Calu3 (cell line): ENCODE measurements around the gene ZFP69. TPM values are rescaled to one million over a fixed set of nuclear protein-coding genes. Genes with fewer than 3 reads are reported as not detected.

Source experiments
- BruUV-seq: library from RNA; stranded (reverse); fragments of 400-500 nt; replicated peaks from 2 replicates; lab custom pipeline; 2021; lab: Mats Ljungman, UMichigan
- CTCF ChIA-PET: fragments of 300-600 bp; sonication (Branson Sonifier 250); formaldehyde crosslinking; loops from one replicate; lab custom pipeline; 2022; ENCODE audit warnings: antibody characterized with exemption; lab: Charles Lee
- DNase-seq: peaks from one replicate; pipeline ENCODE4 v3.0.0; 2022
- H3K27ac Mint-ChIP-seq: one replicate; pipeline ENCODE4 v1.8.0; 2022; ENCODE audit warnings: mixed read lengths; ENCODE audit not compliant: unreplicated experiment
- H3K27me3 Mint-ChIP-seq: one replicate; pipeline ENCODE4 v1.8.0; 2022; ENCODE audit warnings: mixed read lengths; ENCODE audit not compliant: unreplicated experiment
- H3K36me3 Mint-ChIP-seq: one replicate; pipeline ENCODE4 v1.8.0; 2022; ENCODE audit warnings: mild to moderate bottlenecking, moderate library complexity, mixed read lengths; ENCODE audit not compliant: insufficient read depth, unreplicated experiment
- H3K4me1 Mint-ChIP-seq: one replicate; pipeline ENCODE4 v1.8.0; 2022; ENCODE audit warnings: mild to moderate bottlenecking, low read depth, mixed read lengths; ENCODE audit not compliant: unreplicated experiment
- H3K4me3 Mint-ChIP-seq: one replicate; pipeline ENCODE4 v1.8.0; 2022; ENCODE audit warnings: mild to moderate bottlenecking, low read depth, moderate library complexity, mixed read lengths; ENCODE audit not compliant: unreplicated experiment
- H3K9me3 Mint-ChIP-seq: one replicate; pipeline ENCODE4 v1.8.0; 2022; ENCODE audit warnings: low read depth, mixed read lengths; ENCODE audit not compliant: unreplicated experiment
- CTCF ChIP-seq: fragments of 200-600 bp; IDR thresholded peaks from one replicate; pipeline ENCODE4 v1.8.0; 2022; ENCODE audit warnings: antibody characterized with exemption; ENCODE audit not compliant: unreplicated experiment
- intact Hi-C: fragments of 100-400 bp; cut with micrococcal nuclease; formaldehyde crosslinking; loops from one replicate; pipeline ENCODE4 v1.10.0; 2022; ENCODE audit not compliant: unreplicated experiment
- total RNA-seq: library from RNA; stranded (reverse); gene quantifications from 2 replicates; pipeline ENCODE4 v1.2.3, GENCODE V29; 2022

Gene ZFP69
- total RNA-seq, 1 experiment from 2014 or later = 2.9 TPM

- Mint-ChIP-seq H3K36me3 (peaks cover 18% of the 10 kb centered on the region), H3K27ac (peak within 1 kb of the TSS; percentile 61), H3K4me1 (peaks cover 9% of the 10 kb centered on the region), H3K27me3 (no peaks in the 10 kb centered on the region), H3K9me3 (peaks cover 22% of the 10 kb centered on the region), H3K4me3 (peak within 1 kb of the TSS; percentile 86)
- CTCF ChIA-PET = interaction anchor here (0.5 to 1.4 kb wide), 2 partner anchors 23 to 621 kb away, joined by 3 read pairs; partner anchors contain the start of gene ZNF684
- intact Hi-C loops = loop anchor here (5.0 kb wide), 1 partner anchor 51 kb away; no protein-coding TSS in a partner anchor
- no peak for TF ChIP-seq CTCF
- BruUV-seq = no TSS peak
- peak; percentile 78 for DNase-seq
Observed at GRCh38 chr1:40508375-40509341, 31.6 kb downstream of the ZFP69 start, which contains the start of gene EXO5. Gene EXO5 (plus strand): TSS chr1:40508767. CDS start chr1:40514545, 5,778 bp downstream.

- no peaks in the 10 kb centered on the region for H3K4me1 Mint-ChIP-seq
- H3K36me3 Mint-ChIP-seq = peaks cover 6% of the 10 kb centered on the region
- DNase-seq = no peak
- H3K27me3 Mint-ChIP-seq = no peaks in the 10 kb centered on the region
- no peak overlapping the region for H3K4me3 Mint-ChIP-seq
- intact Hi-C loops = no loop called here
- no TSS peak for BruUV-seq
- TF ChIP-seq CTCF = no peak
- CTCF ChIA-PET = no interaction called here
- no peak overlapping the region for H3K27ac Mint-ChIP-seq
- peaks cover 15% of the 10 kb centered on the region for H3K9me3 Mint-ChIP-seq
Observed at GRCh38 chr1:40519517-40519916, 42.4 kb downstream of the ZFP69 start.

GRCh38 chr1:40530735-40531380 is 53.8 kb downstream of the ZFP69 start:
- Mint-ChIP-seq H3K36me3 (peaks cover 13% of the 10 kb centered on the region), H3K9me3 (peaks cover 3% of the 10 kb centered on the region), H3K27ac (peak overlapping the region; percentile 89), H3K4me1 (peaks cover 22% of the 10 kb centered on the region), H3K27me3 (no peaks in the 10 kb centered on the region), H3K4me3 (peak overlapping the region; percentile 81)
- TF ChIP-seq CTCF = no peak
- BruUV-seq = TSS peak; percentile 96
- intact Hi-C loops = loop anchor here (10.0 kb wide), 1 partner anchor 454 kb away; no protein-coding TSS in a partner anchor
- DNase-seq = no peak
- CTCF ChIA-PET = interaction anchor here (1.5 kb wide), 1 partner anchor 22 kb away, joined by 3 read pairs; the partner anchor contains the start of gene EXO5

- peak within 1 kb of the TSS; percentile 89 for H3K27ac Mint-ChIP-seq
- no peaks in the 10 kb centered on the region for H3K9me3 Mint-ChIP-seq
- H3K4me3 Mint-ChIP-seq = peak within 1 kb of the TSS; percentile 81
- BruUV-seq = no TSS peak
- CTCF ChIA-PET = interaction anchor here (0.6 to 1.5 kb wide), 4 partner anchors 23 to 698 kb away, joined by 3 to 4 read pairs (median 4); partner anchors contain the start of gene EXO5
- no peaks in the 10 kb centered on the region for H3K27me3 Mint-ChIP-seq
- peaks cover 22% of the 10 kb centered on the region for H3K4me1 Mint-ChIP-seq
- H3K36me3 Mint-ChIP-seq = peaks cover 13% of the 10 kb centered on the region
- peak; percentile 84 for DNase-seq
- TF ChIP-seq CTCF = no peak
- intact Hi-C loops = loop anchor here (10.0 kb wide), 1 partner anchor 453 kb away; no protein-coding TSS in a partner anchor
Observed at GRCh38 chr1:40531381-40532061, 54.4 kb downstream of the ZFP69 start, which contains the start of gene ZNF684. Gene ZNF684 (plus strand): TSS chr1:40531637. CDS start chr1:40533167, 1,530 bp downstream.
